Brain microvascular endothelial cell (primary cell): Measurements from ENCODE around the gene SREBF1.

ENCODE experiments used
- DNase-seq: peaks from one replicate; pipeline ENCODE4 v3.0.0-alpha.2; 2020
- H3K27ac ChIP-seq: fragments of 250-450 bp; sonication (Bioruptor Pico); 2 replicates; pipeline ENCODE4 v1.5.1; 2020; ENCODE audit warnings: mild to moderate bottlenecking, moderate library complexity
- H3K27me3 ChIP-seq: fragments of 250-450 bp; sonication (Bioruptor Pico); replicated peaks from 2 replicates; pipeline ENCODE4 v1.5.1; 2020; ENCODE audit warnings: mild to moderate bottlenecking
- H3K36me3 ChIP-seq: fragments of 250-450 bp; sonication (Bioruptor Pico); replicated peaks from 2 replicates; pipeline ENCODE4 v1.5.1; 2020; ENCODE audit warnings: mild to moderate bottlenecking
- H3K4me3 ChIP-seq: 2 replicates; pipeline ENCODE4 v1.5.1; 2011; ENCODE audit warnings: low read depth, mild to moderate bottlenecking, control low read depth, low read length, moderate library complexity
- CTCF ChIP-seq: IDR thresholded peaks from 2 replicates; pipeline ENCODE4 v1.5.1; 2011; ENCODE audit warnings: low read depth, mild to moderate bottlenecking, moderate library complexity, low read length, control low read depth, inconsistent platforms; ENCODE audit errors: missing control alignments
- in situ Hi-C: cut with HindIII; loops from 2 replicates; pipeline ENCODE4 v1.10.0; 2017; ENCODE audit warnings: low sequenced_read_pairs, low pct_ligation_motif_present

The SREBF1 gene

GRCh38 chr17:17833658-17834357 is 3.0 kb downstream of the SREBF1 start:
- in situ Hi-C loops, result no loop called here
- Histone ChIP-seq H3K27me3 (no peaks in the 10 kb centered on the region), H3K27ac (no peak overlapping the region), H3K4me3 (no peak overlapping the region), H3K36me3 (peaks cover 16% of the 10 kb centered on the region)
- no peak for DNase-seq
- no peak for TF ChIP-seq CTCF

GRCh38 chr17:17832032-17832363 is 4.8 kb downstream of the SREBF1 start:
- no peak for TF ChIP-seq CTCF
- H3K36me3 ChIP-seq, result peaks cover 23% of the 10 kb centered on the region

GRCh38 chr17:17831208-17832031 is 5.4 kb downstream of the SREBF1 start:
- no peak overlapping the region for H3K4me3 ChIP-seq
- DNase-seq, result no peak
- in situ Hi-C loops, result no loop called here
- H3K27ac ChIP-seq, result no peak overlapping the region
- no peaks in the 10 kb centered on the region for H3K27me3 ChIP-seq
- peaks cover 26% of the 10 kb centered on the region for H3K36me3 ChIP-seq
- no peak for TF ChIP-seq CTCF

More at GRCh38 chr17:17832032-17832363, 4.8 kb downstream of the SREBF1 start:
- no peaks in the 10 kb centered on the region for H3K27me3 ChIP-seq
- DNase-seq, result no peak
- in situ Hi-C loops, result no loop called here
- H3K27ac ChIP-seq, result no peak overlapping the region
- H3K4me3 ChIP-seq, result no peak overlapping the region

GRCh38 chr17:17830740-17831207 is 6.0 kb downstream of the SREBF1 start:
- no peak for TF ChIP-seq CTCF
- no peak for DNase-seq
- no peak overlapping the region for H3K4me3 ChIP-seq
- H3K27ac ChIP-seq, result no peak overlapping the region
- H3K27me3 ChIP-seq, result no peaks in the 10 kb centered on the region
- H3K36me3 ChIP-seq, result peaks cover 26% of the 10 kb centered on the region
- in situ Hi-C loops, result no loop called here

GRCh38 chr17:17830269-17830567 is 6.6 kb downstream of the SREBF1 start:
- no peak overlapping the region for H3K27ac ChIP-seq

More at GRCh38 chr17:17830269-17830567, 6.6 kb downstream of the SREBF1 start:
- no peaks in the 10 kb centered on the region for H3K27me3 ChIP-seq
- H3K36me3 ChIP-seq, result peaks cover 26% of the 10 kb centered on the region
- no peak overlapping the region for H3K4me3 ChIP-seq
- no peak for TF ChIP-seq CTCF
- DNase-seq, result no peak
- in situ Hi-C loops, result no loop called here
